Stimulated activated CD4-positive, alpha-beta T cell treated with anti-CD3 and anti-CD28 coated beads, Interleukin-4, amount 100 ng/mL, for 4 hours (primary cell): ENCODE data around the gene GLYR1.

ENCODE experiments used
- DNase-seq, 2 experiments: peaks; one replicate each; pipeline ENCODE4 v3.0.0-alpha.2; 2020

The GLYR1 gene

GRCh38 chr16:4755687-4756086 is 91.4 kb downstream of the GLYR1 start:
- DNase-seq: no peak

- no peak for DNase-seq
Measured at GRCh38 chr16:4754865-4755264, 92.2 kb downstream of the GLYR1 start.

- no peak for DNase-seq
Measured at GRCh38 chr16:4753227-4753626, 93.9 kb downstream of the GLYR1 start.
